WTC11 (cell line): ENCODE data around the gene HDAC9.

Experiments used
- FOXP1 ChIP-seq: sonication (generic); formaldehyde crosslinking; IDR thresholded peaks from 2 replicates; pipeline ENCODE4 v1.8.0; 2022; ENCODE audit warnings: missing genetic modification reagents, mild to moderate bottlenecking, moderate library complexity, borderline replicate concordance
- JAZF1 ChIP-seq: fragments of 250-450 bp; sonication (Bioruptor Pico); IDR thresholded peaks from 2 replicates; pipeline ENCODE4 v1.9.0; 2021; ENCODE audit warnings: moderate library complexity, mild to moderate bottlenecking, inconsistent platforms
- JUN ChIP-seq: sonication (generic); formaldehyde crosslinking; IDR thresholded peaks from 2 replicates; pipeline ENCODE4 v1.8.0; 2023; ENCODE audit warnings: mild to moderate bottlenecking, missing genetic modification reagents
- NFYB ChIP-seq: sonication (generic); formaldehyde crosslinking; conservative IDR thresholded peaks from 2 replicates; pipeline ENCODE4 v1.8.0; 2022; ENCODE audit warnings: low read depth, missing genetic modification reagents
- TEAD4 ChIP-seq: sonication (generic); formaldehyde crosslinking; IDR thresholded peaks from 2 replicates; pipeline ENCODE4 v1.8.0; 2022; ENCODE audit warnings: mild to moderate bottlenecking, missing genetic modification reagents
- TF ChIP-seq, protein P1 (sequence below): fragments of 200-600 bp; IDR thresholded peaks from 2 replicates; pipeline ENCODE4 v1.8.0; 2022; ENCODE audit warnings: antibody characterized with exemption
- TF ChIP-seq, protein P2 (sequence below): sonication (generic); formaldehyde crosslinking; IDR thresholded peaks from 2 replicates; pipeline ENCODE4 v1.8.1; 2023; ENCODE audit warnings: mild to moderate bottlenecking, moderate library complexity, missing genetic modification reagents
- TF ChIP-seq, protein P3 (sequence below): sonication (generic); formaldehyde crosslinking; IDR thresholded peaks from 2 replicates; pipeline ENCODE4 v1.8.0; 2023; ENCODE audit warnings: missing genetic modification reagents, mild to moderate bottlenecking, borderline replicate concordance
- TF ChIP-seq, protein P4 (sequence below): sonication (generic); formaldehyde crosslinking; IDR thresholded peaks from 2 replicates; pipeline ENCODE4 v1.8.1; 2023; ENCODE audit warnings: mild to moderate bottlenecking, missing genetic modification reagents

DNA sequence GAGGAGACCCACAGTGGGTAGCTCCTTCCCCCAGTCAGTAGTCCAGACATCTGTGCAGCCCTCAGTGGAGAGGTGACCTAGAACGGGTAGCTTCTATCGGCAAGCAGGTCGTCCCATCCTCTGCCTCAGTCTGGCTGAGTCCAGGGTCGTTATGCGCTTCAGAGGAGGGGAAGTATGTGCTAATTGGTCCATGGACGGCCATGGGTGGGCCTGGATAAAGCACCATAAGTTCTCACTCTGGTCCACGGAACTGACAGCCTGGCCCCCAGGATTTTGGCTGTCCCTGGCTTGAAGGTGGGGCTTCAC, 78.6 kb downstream of the HDAC9 start:
- TF ChIP-seq, protein P1, sequence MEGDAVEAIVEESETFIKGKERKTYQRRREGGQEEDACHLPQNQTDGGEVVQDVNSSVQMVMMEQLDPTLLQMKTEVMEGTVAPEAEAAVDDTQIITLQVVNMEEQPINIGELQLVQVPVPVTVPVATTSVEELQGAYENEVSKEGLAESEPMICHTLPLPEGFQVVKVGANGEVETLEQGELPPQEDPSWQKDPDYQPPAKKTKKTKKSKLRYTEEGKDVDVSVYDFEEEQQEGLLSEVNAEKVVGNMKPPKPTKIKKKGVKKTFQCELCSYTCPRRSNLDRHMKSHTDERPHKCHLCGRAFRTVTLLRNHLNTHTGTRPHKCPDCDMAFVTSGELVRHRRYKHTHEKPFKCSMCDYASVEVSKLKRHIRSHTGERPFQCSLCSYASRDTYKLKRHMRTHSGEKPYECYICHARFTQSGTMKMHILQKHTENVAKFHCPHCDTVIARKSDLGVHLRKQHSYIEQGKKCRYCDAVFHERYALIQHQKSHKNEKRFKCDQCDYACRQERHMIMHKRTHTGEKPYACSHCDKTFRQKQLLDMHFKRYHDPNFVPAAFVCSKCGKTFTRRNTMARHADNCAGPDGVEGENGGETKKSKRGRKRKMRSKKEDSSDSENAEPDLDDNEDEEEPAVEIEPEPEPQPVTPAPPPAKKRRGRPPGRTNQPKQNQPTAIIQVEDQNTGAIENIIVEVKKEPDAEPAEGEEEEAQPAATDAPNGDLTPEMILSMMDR, result no peak
- TF ChIP-seq FOXP1 (CRISPR knock-in tag), result no peak
- TF ChIP-seq, protein P2, sequence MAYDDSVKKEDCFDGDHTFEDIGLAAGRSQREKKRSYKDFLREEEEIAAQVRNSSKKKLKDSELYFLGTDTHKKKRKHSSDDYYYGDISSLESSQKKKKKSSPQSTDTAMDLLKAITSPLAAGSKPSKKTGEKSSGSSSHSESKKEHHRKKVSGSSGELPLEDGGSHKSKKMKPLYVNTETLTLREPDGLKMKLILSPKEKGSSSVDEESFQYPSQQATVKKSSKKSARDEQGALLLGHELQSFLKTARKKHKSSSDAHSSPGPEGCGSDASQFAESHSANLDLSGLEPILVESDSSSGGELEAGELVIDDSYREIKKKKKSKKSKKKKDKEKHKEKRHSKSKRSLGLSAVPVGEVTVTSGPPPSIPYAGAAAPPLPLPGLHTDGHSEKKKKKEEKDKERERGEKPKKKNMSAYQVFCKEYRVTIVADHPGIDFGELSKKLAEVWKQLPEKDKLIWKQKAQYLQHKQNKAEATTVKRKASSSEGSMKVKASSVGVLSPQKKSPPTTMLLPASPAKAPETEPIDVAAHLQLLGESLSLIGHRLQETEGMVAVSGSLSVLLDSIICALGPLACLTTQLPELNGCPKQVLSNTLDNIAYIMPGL (CRISPR knock-in tag), result no peak
- no peak for TF ChIP-seq TEAD4 (CRISPR knock-in tag)
- no peak for TF ChIP-seq NFYB (CRISPR knock-in tag)
- TF ChIP-seq, protein P3, sequence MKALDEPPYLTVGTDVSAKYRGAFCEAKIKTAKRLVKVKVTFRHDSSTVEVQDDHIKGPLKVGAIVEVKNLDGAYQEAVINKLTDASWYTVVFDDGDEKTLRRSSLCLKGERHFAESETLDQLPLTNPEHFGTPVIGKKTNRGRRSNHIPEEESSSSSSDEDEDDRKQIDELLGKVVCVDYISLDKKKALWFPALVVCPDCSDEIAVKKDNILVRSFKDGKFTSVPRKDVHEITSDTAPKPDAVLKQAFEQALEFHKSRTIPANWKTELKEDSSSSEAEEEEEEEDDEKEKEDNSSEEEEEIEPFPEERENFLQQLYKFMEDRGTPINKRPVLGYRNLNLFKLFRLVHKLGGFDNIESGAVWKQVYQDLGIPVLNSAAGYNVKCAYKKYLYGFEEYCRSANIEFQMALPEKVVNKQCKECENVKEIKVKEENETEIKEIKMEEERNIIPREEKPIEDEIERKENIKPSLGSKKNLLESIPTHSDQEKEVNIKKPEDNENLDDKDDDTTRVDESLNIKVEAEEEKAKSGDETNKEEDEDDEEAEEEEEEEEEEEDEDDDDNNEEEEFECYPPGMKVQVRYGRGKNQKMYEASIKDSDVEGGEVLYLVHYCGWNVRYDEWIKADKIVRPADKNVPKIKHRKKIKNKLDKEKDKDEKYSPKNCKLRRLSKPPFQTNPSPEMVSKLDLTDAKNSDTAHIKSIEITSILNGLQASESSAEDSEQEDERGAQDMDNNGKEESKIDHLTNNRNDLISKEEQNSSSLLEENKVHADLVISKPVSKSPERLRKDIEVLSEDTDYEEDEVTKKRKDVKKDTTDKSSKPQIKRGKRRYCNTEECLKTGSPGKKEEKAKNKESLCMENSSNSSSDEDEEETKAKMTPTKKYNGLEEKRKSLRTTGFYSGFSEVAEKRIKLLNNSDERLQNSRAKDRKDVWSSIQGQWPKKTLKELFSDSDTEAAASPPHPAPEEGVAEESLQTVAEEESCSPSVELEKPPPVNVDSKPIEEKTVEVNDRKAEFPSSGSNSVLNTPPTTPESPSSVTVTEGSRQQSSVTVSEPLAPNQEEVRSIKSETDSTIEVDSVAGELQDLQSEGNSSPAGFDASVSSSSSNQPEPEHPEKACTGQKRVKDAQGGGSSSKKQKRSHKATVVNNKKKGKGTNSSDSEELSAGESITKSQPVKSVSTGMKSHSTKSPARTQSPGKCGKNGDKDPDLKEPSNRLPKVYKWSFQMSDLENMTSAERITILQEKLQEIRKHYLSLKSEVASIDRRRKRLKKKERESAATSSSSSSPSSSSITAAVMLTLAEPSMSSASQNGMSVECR, result no peak
- TF ChIP-seq, protein P4, sequence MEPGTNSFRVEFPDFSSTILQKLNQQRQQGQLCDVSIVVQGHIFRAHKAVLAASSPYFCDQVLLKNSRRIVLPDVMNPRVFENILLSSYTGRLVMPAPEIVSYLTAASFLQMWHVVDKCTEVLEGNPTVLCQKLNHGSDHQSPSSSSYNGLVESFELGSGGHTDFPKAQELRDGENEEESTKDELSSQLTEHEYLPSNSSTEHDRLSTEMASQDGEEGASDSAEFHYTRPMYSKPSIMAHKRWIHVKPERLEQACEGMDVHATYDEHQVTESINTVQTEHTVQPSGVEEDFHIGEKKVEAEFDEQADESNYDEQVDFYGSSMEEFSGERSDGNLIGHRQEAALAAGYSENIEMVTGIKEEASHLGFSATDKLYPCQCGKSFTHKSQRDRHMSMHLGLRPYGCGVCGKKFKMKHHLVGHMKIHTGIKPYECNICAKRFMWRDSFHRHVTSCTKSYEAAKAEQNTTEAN (CRISPR knock-in tag), result no peak
- no peak for TF ChIP-seq JAZF1
- no peak for TF ChIP-seq JUN
